Measurements from ENCODE around the gene CRISPLD2.

CRISPLD2 gene

DNA sequence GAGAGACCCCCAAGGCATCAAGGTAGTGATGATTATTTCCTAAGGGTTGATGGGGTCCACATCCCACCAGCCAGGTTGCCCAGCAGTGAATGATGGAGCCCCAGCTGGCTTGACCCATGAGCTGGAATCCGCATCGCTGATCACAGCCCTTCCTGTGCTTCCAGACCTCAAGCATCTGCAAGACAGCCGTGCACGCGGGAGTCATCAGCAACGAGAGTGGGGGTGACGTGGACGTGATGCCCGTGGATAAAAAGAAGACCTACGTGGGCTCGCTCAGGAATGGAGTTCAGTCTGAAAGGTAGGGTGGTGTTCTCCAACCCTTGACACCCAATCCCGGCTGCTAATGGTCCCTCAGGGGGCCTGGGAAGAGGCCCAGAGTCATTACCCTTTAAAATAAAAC lies 69.3 kb downstream of the CRISPLD2 start:
- no peak for TF ChIP-seq CTCF (IDR thresholded peaks at IDR 0.05; ENCODE audit: low read depth, low read length, missing control alignments)
- no peak for DNase-seq (ENCODE audit: low read depth)

DNA sequence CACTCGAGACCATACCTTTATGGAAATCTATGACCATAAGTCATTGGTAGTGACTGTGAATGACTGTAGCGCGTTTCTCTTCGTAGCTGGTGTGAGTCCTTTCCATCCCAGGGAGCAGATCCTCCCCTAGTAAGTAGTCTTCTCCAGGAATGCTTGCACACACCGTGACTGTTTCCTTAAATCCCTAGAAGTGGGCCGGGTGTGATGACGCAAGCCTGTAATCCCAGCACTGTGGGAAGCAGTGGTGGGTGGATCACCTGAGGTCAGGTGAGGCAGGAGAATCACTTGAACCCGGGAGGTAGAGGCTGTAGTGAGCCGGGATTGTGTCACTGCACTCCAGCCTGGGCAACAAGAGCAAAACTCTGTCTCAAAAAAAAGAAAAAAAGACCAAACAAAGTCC lies 70.6 kb downstream of the CRISPLD2 start:
- no peak for DNase-seq (ENCODE audit: low read depth)
- no peak for TF ChIP-seq CTCF (IDR thresholded peaks at IDR 0.05; ENCODE audit: low read depth, low read length, missing control alignments)
- no peak overlapping the region for H3K4me3 ChIP-seq (ENCODE audit: low read depth, low read length)

More for the DNA sequence above, 69.3 kb downstream of the CRISPLD2 start:
- no peak overlapping the region for H3K4me3 ChIP-seq (ENCODE audit: low read depth, low read length)

GRCh38 chr16:84891149-84891795 lies 71.5 kb downstream of the CRISPLD2 start:
- DNase-seq (ENCODE audit: low read depth), result no peak
- H3K4me3 ChIP-seq (ENCODE audit: low read depth, low read length), result no peak overlapping the region
- TF ChIP-seq CTCF (IDR thresholded peaks at IDR 0.05; ENCODE audit: low read depth, low read length, missing control alignments), result no peak

DNA sequence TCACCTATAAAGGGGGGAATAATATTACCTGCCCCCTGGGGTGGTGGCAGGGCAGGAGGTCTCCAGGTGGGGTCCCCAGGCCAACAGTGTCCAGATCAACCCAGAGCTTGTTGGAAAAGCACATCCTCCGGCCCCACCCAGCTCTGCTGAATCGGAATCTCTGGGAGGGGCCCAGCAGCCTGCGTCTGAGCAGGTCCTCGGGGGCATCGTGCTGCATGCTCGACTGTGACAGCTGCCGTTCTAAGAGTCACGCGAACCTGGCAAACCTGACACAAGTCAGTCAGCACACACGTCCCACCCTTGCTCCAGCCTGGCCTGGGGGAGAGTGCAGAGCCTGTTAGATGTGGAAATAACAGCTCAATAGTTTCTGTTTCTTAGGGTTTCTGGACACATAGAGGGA lies 72.3 kb downstream of the CRISPLD2 start:
- H3K4me3 ChIP-seq (ENCODE audit: low read depth, low read length), result no peak overlapping the region
- DNase-seq (ENCODE audit: low read depth), result no peak
- TF ChIP-seq CTCF (IDR thresholded peaks at IDR 0.05; ENCODE audit: low read depth, low read length, missing control alignments), result no peak

- no peak overlapping the region for H3K4me3 ChIP-seq (ENCODE audit: low read depth, low read length)
- DNase-seq (ENCODE audit: low read depth), result no peak
- no peak for TF ChIP-seq CTCF (IDR thresholded peaks at IDR 0.05; ENCODE audit: low read depth, low read length, missing control alignments)
Measured at GRCh38 chr16:84893467-84893848, 73.7 kb downstream of the CRISPLD2 start.

- no peak for DNase-seq (ENCODE audit: low read depth)
- no peak for TF ChIP-seq CTCF (IDR thresholded peaks at IDR 0.05; ENCODE audit: low read depth, low read length, missing control alignments)
- H3K4me3 ChIP-seq (ENCODE audit: low read depth, low read length), result no peak overlapping the region
Measured at GRCh38 chr16:84893849-84894599, 74.2 kb downstream of the CRISPLD2 start.

DNA sequence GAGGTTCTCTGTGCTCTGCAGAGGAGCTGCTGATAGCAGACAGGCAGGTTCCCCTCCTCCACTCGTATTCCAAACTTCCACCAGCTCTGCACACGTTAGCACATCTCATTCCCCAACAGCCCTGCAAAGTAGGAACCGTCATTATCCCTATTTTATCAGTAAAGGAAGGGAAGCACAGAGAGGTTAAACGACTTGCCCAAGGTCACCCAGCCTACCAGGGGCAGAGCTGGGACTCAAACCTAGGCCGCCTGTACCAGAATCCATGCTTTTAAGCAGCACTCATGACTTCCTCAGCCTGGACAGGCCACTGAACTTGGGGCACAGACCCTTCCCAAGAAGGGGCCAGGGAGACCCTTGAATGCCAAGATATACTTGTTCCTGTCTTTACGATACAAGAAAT lies 75.2 kb downstream of the CRISPLD2 start:
- no peak for DNase-seq (ENCODE audit: low read depth)
- no peak for TF ChIP-seq CTCF (IDR thresholded peaks at IDR 0.05; ENCODE audit: low read depth, low read length, missing control alignments)
- H3K4me3 ChIP-seq (ENCODE audit: low read depth, low read length), result no peak overlapping the region
